Measurements from ENCODE around the gene GSTP1.
"Not testable (repeated sequence)": the region's sequence is repeated elsewhere in the genome, so short reads cannot be mapped to it uniquely, and the experiment has no call there.

Gene GSTP1
- 19.6 to 40.3 (median 37.2) reads per million in 4 donors for total RNA-seq

DNA sequence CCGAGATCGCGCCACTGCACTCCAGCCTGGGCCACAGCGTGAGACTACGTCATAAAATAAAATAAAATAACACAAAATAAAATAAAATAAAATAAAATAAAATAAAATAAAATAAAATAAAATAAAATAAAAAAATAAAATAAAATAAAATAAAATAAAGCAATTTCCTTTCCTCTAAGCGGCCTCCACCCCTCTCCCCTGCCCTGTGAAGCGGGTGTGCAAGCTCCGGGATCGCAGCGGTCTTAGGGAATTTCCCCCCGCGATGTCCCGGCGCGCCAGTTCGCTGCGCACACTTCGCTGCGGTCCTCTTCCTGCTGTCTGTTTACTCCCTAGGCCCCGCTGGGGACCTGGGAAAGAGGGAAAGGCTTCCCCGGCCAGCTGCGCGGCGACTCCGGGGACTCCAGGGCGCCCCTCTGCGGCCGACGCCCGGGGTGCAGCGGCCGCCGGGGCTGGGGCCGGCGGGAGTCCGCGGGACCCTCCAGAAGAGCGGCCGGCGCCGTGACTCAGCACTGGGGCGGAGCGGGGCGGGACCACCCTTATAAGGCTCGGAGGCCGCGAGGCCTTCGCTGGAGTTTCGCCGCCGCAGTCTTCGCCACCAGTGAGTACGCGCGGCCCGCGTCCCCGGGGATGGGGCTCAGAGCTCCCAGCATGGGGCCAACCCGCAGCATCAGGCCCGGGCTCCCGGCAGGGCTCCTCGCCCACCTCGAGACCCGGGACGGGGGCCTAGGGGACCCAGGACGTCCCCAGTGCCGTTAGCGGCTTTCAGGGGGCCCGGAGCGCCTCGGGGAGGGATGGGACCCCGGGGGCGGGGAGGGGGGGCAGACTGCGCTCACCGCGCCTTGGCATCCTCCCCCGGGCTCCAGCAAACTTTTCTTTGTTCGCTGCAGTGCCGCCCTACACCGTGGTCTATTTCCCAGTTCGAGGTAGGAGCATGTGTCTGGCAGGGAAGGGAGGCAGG, at the start of gene GSTP1:
Gene GSTP1, plus strand, starts transcription at position 566 of the 958 bp plus-strand sequence. Its CDS starts 32 bp downstream, at position 598.
- DNase-seq = peak; percentile 52 to 82 (median 63)

DNA sequence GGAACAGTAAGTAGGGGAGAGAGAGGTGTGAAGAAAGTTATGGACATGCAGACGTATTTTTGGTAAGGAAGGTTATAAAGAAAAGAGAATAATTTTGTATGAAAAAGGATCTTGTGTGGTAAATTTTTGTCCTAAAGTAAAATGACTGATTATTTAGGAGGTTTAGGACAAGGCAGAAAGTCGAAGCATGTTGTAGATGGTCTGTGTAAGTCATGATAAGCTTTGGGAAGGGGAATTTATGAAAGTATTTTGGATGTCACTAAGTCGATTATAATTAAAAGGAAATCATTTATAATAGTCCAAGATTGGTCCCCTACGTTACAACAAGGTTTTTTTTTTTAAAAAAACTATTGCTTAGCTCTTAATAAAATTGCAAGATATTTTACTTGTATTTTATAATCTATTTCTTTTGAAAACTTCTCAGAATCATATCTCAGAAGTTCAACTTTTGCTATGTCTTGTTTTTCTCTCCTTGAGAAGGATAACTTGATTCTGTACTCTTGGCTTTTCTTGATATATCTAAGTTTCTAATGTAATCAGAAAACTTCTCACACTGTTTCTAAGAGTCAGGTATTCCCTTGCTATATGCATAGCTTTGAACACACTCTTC, 49.4 kb upstream of the GSTP1 start:
- no peak for DNase-seq

DNA sequence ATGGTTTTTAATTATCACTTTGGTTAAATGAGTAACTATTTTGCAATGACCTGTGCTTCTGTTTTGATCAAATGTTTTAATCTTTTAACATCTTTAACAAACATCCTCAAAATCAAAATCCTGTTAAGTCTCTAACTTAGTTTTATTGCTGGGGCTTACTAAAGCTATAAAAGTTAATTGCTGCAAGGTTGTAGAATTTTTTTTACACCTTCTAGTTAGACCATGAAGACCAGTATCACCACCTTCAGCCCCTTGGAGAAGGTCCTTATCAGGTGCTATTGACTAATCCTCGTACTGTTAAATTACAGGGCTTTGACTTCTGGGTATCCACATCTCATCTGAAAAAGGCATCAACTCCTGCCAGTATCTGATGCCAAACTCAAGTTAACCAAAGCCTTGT, 48.1 kb upstream of the GSTP1 start:
- DNase-seq = no peak

DNA sequence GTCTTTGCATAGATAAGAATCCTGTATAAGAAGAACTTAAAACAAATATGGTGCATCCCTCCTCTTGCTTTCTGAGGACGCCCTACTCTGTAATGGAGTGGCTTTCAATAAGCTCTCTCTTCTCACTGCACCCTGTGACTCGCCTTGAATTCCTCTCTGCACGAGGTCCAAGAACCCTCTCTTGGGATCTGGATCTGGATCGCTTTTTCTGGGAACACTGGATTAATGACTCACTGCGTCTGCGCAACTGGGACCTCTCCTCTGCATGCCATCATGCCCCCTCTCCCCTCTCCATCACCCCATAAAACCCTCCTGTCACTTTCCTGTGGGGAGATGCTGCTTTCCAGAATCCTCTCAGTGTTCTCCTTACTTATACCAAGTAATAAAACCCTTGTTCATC, 45.3 kb upstream of the GSTP1 start:
- DNase-seq = no peak

DNA sequence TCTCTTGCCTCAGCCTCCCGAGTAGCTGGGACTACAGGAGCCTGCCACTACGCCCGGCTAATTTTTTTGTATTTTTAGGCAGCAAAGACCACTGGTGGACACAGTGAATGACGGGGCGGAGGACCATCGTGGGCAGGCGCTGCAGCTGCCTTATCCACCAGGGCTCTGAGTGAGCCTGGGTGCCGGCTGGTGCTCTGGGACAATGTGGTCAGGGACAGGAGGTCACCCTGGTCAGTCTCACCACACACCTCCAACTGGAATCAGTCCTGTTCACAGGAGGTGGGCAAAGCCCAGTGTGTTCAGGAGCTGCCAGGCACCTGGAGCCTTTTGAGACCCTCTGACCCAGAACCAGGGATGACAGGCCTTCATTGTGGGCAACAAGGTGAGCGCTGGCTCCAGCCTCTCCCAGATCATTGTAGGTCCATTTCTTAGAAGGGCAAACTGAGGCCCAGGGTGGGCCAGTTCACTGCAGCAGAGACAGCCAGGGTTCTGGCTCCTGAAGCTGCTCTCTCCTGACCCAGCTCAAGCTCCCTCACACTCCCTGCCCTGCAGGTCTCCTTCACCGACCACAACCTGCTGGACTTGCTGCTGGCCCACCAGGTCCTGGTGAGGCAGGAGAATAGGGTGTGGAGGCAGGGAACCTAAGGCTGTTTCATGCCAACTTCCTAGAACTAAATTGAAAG, 44.6 kb upstream of the GSTP1 start:
- DNase-seq = no peak

DNA sequence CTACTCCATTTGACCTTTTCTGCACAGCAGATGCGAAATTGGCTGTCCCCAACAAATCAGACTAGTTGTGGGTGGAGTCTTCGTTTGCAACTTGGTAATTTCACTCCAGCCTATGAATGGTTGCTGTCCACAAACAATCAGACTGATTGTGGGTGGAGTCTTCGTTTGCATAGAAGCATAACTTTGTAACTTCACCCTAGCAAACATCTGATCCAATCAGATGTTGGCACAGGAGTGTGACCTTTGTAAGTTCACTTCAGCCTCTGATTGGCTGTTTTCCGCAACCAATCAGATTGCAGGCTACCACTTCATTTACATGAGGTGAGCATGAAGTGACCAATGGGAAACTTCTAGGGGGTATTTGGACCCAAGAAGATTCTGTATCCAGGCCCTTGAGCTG, 44.1 kb upstream of the GSTP1 start:
- no peak for DNase-seq

DNA sequence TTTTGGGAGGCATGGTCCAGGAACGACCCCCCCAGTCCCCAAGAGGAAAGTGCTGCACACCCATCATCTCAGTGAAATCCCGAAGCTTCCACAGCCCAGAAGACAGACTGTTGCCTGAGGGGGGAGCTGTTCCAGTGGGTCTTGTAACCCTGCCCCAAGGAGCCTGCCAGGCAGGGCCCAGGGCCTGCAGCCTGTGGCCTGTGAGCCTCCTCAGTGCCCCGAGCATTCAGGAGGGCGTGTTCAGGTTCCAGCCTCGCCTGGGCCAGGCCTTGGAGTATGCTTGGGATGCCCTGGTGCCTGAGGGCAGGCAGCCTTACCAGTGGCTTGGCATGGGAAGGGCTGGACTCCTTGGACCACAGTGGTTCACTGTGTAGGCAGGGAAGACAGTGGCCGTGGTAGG, 42.4 kb upstream of the GSTP1 start:
- DNase-seq = no peak

DNA sequence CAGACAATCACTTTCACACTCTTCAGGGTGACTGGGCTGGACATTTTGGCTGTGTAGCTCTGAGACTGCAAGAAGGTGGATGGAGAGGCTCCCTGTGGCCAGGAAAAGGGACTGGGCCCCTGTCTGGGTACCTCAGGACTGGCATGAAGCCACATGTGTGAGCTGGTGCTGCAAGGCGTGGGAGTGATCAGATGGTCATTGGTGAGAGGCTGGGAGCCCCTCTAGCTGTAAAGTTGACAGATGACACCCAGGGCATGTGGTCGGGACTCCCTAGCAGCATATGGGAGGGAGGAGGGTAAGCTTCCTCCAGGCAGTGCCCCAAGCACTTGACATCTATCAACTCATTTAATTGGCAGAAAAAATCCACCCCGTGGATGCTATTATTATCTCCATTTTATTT, 41.4 kb upstream of the GSTP1 start:
- DNase-seq = no peak

DNA sequence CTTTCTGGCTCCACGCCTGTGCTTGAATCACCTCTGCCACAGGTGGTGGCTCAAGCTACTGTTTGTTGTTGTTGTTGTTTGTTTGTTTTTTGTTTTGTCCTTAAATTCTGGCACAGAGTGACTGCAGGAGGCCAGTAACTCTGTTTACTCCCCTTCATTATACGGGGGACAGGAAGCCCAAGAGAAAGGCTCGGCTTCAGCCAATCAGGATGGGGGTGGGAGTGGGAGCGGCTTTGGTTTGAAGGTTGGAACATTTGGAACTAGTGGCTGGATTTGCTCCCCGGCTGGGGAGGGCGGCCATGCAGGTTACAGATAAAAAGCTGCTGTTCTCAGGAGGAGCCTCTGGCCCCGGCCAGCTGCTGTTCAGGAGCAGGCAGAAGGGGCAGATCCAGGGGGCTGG, 40.6 kb upstream of the GSTP1 start:
- DNase-seq = no peak

DNA sequence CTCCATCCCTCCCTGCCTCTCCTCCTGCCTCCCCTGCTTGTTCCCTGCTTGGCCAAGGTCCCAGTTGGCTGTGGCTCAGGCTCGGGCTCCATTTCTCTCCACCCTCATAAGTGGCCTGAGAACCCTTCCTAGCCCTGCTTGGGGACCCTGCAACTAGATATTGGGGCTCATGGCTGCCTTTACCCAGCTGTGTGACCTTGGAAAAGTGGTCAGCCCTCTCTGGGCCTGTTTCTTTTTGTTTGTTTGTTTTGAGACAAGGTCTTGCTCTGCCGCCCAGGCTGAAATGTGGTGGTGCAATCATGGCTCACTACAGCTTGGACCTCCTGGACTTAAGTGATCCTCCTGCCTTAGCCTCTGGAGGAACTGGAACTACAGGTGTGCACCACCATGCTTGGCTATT, 40.0 kb upstream of the GSTP1 start:
- DNase-seq = no peak

DNA sequence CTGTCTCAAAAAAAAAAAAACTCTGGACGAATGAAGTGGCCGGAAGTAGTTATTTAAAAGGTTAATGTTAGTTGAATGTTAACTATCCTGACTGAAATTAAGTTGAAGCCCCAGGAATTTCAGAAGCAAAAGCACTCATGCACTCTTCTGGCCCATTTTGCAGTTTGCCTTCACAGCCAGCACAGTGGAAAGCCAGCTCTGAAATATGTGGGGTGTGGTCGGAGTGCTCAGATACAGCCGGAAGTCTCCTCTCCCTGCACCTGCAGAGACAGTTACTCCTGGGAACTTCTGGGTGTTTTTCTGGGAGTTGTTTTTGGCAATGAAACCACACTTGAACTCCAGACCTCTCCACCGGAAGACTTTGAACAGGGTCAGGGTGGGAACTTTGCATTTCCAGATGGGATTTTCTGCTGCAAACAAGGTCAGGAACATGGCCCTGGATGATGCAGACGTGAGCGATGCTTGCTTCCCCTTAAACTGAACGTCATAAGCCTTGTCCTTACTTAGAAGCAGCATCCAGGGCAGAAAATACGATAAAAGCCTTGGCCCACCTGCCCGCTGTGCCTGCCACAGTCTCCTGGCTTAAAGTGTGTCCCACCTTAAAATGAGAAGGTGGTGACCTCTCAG, 38.9 kb upstream of the GSTP1 start:
- DNase-seq = no peak

DNA sequence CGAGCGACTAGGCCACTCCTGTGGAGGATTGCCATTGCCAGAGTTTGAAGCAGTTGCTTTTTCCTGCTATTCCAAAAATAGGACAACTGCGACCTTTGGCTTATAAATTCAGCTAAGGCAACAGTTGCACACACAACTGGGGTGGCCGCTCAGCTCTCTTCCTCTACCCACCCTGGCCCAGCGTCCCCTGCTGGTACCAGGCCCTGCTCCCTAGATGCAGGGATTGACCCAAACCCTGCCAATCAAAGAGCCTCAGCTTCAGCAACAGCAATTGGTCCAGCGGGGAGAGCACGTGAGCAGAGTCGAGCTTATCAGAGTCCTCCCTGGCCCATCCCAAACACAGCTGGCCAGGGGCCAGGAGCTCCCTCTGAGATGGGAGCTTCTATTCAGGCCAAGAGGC, 38.3 kb upstream of the GSTP1 start:
- no peak for DNase-seq

DNA sequence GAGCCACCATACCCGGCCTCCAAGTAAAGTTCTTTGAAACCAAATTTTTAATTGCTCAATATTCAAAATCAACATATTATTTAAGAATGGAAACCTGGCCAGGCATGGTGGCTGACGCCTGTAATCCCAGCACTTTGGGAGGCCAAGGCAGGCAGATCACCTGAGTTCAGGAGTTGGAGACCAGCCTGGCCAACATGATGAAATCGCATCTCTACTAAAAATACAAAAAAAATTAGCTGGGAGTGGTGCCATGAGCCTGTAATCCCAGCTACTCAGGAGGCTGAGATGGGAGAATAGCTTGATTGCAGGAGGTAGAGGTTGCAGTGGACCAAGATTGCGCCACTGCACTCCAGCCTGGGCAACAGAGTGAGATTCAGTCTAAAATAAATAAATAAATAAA, 35.5 kb upstream of the GSTP1 start:
- not testable (repeated sequence) for DNase-seq

DNA sequence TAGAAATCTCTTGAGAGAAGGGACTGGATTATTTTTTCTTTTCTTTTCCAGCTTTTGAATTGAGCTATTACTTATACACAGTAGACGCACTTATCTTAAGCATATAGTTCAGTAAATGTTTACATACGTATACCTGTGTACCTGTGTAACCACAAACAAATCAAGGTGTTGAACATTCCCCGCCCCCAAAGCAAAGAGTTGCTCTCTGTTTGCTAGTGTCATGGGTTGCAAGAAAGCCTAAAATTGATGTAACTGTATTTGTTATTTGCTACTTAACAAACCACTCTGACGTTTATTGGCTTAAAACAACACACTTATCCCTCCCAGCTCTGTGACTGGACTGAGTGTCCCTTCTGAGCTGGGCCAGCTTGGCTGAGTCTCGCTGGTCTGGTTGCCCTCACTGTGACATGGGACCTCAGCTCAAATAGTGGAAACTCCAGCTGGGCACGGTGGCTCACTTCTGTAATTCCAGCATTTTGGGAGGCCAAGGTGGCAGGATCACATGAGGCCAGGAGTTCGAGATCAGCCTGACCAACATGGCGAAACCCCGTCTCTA, 35.0 kb upstream of the GSTP1 start:
- DNase-seq = no peak

DNA sequence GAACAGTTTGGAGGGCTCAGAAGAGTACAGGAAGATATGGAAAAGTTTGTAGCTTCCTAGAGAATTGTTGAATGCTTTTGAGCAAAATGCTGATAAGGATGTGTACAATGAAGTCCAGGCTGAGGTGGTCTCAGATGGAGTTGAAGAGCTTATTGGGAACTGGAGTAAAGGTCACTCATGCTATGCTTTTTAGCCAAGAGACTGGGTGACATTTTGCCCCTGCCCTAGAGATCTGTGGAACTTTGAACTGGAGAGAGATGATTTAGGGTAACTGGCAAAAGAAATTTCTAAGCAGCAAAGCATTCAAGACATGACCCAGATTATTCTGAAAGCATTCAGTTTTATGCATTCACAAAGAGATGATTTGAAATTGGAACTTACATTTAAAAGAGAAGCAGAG, 32.5 kb upstream of the GSTP1 start:
- no peak for DNase-seq

DNA sequence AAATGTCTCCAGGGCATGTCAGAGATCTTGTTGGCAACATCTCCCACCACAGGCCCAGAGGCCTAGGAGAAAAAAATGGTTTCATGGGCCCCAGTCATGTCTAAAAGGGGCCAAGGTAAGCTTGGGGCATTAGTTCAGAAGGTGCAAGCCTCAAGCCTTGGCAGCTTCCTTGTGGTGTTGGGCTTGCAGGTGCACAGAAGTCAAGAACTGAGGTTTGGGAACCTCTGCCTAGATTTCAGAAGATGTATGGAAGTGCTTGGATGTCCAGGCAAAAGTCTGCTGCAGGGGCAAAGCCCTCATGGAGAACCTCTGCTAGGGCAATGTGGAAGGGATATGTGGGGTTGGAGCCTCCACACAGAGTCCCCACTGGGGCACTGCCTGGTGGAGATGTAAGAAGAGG, 31.9 kb upstream of the GSTP1 start:
- not testable (repeated sequence) for DNase-seq

DNA sequence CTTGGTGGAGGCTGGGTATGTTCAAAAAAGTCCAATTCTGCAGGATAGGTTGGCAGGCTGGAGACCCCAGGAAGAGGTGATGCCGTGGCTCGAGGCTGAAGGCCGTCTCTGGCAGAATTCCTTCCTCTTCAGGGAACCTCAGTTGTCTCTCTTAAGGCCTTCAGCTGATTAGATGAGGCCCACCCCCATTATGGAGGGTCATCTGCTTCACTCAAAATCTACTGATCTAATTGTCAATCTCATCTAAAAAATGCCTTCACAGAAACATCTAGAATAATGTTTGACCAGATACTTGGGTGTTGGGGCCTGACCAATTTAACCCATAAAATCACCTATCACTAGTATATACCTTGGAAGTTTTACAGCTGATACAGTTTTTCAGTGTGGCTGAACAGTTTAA, 27.4 kb upstream of the GSTP1 start:
- no peak for DNase-seq

DNA sequence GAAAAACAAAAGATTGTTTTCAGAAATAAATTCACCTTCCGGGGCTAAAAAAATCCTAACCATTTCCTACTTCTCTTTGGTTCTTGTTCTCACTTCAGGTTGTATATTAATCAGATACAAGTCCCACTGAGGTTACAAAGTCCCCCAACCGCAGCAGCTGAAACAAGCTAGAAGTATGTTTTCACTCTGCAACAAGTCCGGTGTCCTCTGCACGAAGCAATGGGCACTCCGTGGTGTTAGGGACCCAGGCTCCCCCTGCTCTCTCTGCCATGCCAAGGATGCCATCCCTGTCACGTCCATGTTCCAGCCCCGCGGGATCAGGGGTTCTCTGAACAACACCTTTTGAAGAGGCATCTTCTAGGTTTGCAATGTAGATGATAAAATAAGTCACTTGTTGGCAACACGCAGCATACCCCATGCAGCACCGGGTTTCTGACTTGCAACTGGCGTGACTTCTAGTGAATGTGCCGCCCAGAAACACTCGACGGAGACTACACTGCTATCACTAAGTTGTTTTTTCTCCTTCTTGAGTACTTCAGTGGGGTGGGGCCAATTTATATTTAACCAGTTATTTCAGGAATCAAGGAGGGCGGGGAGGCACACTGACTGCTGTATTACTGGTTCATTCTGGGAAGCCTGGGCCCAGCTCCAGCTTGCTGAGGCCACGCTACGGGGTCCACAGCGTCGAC, 25.4 kb upstream of the GSTP1 start:
- no peak for DNase-seq

DNA sequence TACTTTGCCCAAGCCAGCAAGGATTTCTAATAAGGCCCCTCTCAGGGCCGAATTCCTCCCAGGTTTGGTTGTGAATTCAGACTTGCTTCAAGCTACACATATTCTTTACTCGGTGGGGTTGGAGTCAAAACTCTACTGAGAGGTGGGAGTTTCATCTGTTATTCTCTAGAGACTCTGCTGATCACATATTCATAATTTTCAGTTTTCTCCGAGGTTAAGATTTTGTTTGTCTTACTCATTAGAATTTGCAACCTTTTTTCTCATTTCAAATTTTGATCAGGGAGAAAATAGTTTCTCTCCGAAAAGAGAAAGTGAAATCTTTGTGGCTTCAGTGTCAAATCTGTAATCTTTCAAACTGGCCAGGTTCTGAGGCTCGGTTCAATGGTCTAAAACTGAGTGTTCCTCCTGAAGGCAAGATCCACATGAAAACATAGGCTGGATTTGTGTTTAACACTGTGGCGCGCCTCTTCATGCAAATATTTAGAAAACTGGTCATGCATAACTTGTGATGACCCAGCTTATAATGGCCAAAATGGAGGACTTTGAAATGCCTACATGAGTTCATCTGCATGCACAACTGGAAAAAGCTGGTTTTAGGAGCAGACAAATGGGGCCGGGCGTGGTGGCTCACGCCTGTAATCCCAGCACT, 21.5 kb upstream of the GSTP1 start:
- DNase-seq = no peak

DNA sequence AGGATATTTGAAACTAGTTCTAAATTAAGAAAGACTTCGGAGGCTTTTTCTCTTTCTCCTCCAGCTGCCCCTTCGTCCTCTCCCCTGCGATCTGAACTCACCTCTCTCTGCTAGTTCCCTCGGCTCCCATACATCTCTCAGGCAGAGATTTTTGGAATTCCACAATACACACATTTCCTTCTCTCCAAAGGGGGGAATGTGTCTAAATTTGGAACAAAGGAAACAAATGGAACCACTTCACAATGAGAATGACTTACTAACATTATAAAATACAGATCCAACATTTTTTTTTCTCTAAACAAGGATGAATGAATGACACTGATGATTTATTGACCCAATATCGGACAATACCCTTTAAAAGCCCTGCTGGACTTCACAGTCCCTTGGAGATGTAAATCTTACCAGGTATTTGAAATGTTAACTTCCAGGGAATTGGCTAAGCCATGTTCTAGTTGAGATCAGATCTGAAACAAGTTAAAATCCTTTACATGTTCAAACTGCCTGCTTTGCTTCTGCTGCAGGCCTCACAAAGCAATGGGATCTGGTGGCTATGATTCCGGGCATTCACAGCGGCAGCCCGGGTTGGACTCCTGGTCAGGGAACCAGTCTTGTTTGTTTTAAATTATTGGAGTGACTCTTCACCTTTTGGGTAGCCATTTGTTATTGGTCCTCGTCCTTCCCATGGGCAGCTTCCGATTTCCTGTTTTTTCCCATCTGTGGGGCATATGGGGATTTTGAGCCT, 20.5 kb upstream of the GSTP1 start:
- no peak for DNase-seq

DNA sequence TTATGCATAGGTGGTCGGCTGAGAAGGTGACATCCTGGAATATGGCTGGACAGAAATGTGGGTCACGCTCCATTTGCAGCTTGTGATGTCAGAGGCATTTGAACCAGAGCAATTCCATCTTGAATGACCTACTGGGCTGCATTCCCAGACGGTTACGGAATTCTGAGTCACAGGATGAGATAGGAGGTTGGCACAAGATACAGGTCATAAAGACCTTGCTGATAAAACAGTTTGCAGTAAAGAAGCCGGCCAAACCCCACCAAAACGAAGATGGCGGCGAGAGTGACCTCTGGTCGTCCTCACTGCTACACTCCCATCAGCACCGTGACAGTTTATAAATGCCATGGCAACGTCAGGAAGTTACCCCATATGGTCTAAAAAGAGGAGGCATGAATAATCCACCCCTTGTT, 19.9 kb upstream of the GSTP1 start:
- DNase-seq = not testable (repeated sequence)
